ENCODE data around the gene RERE. TPM values are rescaled to one million over a fixed set of nuclear protein-coding genes. Genes with fewer than 3 reads are reported as not detected.
A peak's percentile ranks its signal among the peaks of the same experiment; 100 is the strongest.

Gene RERE
- total and polyA plus RNA-seq, 5 donors = 72.4 to 175 (median 161) TPM

DNA sequence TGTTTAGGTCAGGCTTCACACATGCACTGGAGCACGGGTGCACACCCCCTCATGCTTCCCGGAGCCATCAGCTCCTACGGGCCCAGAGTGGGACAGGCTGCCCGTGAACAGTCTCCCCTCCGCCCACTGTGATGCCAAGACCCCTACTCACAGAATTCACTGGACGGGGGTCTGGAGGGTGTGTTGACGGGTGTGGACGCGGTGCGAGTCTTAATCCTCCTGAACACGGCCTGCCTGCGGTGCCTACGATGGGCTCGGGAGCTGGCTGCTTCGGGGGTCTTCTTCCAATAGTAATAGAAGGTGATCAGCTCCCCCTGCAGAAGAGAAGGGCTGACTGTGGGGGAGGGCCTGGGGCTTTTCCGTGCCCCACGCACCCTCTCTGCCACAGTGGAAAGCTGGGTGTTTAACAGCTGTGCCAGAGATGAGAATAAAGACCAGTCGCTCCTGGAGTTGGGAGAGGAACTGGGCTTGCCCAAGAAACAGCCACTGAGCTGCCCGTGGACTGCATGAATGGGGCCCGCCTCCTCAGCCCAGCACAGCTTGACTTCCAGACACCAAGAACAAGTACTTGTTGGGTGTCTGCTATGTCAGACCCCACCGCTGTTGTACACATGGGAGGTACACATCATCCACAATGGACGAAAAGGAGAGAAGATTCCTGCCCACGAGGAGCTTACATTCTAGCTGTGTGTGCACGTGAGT, 451.6 kb downstream of the RERE start:
- H3K27me3 ChIP-seq (ENCODE audit: control insufficient read depth, insufficient read depth) = no peaks in the 10 kb centered on the region
- no peak overlapping the region for H3K4me3 ChIP-seq (ENCODE audit: low read length)
- H3K9me3 ChIP-seq (ENCODE audit: control insufficient read depth, low read length) = no peaks in the 10 kb centered on the region
- intact Hi-C loops (cut with DNase I) = loop anchor here in 2 of 4 donors (5.0 kb wide), 1 partner anchor 51 kb away; no protein-coding TSS in a partner anchor
- peak overlapping the region; percentile 68 for H3K27ac ChIP-seq (ENCODE audit: low read length)
- peaks cover 39% of the 10 kb centered on the region for H3K4me1 ChIP-seq (ENCODE audit: control insufficient read depth, insufficient read depth, low read length)
- 87% methylated on average over 24 of the region's 24 CpGs for WGBS
- DNase-seq = peak in 2 of 3 donors; percentile 48 to 50
- no peak for ATAC-seq

DNA sequence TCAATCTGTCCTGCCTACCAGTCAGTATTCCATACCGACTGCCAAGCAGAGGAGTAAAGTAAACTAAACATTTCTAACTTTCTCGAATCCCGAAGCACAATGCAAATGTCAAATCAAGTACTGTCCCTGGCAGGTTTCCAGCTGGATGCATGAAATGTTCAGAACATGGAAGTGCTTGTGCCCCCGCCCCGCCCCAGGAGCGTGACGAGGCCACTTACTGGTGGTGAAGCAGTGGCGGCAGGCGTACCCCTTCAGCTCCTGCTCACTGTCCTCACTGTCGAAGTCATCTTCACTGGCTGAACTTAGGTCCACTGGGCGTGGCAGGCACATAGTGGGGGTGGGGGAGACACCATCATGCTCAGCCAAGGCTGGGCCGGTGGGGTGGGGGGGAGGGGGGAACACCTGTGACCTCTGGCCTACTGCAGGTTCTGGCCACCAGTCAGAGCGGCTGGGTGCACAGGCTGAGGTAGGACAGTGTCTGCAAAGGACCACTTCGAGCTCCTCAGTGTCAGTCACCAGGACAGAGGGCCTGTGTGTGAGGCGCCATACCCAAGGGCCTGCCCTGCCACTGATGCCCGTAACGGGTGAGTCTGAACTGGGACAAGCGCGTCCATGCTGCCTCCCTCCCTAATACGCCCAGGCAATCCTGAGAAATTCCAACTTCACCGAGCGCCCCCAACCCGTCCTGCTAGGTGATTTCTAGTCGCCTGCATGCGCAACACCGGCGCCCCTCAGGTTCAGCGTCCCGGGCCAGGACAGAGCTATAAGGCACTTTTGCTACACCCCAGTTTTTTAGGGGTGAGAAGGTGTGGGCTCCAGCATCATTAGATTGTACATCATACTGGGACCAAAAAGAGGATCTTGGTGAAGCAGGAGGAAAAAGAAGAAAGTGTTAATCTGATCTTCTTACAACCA, 452.7 kb downstream of the RERE start:
- 71% methylated on average over 29 of the region's 29 CpGs for WGBS
- H3K27ac ChIP-seq (ENCODE audit: low read length) = peak overlapping the region; percentile 85
- ATAC-seq = peak; percentile 50 to 59
- intact Hi-C loops (cut with DNase I) = loop anchor here in 2 of 4 donors (5.0 kb wide), 1 partner anchor 53 kb away; no protein-coding TSS in a partner anchor
- no peak overlapping the region for H3K4me3 ChIP-seq (ENCODE audit: low read length)
- H3K9me3 ChIP-seq (ENCODE audit: control insufficient read depth, low read length) = no peaks in the 10 kb centered on the region
- peak; percentile 76 to 87 (median 86) for DNase-seq
- H3K27me3 ChIP-seq (ENCODE audit: control insufficient read depth, insufficient read depth) = no peaks in the 10 kb centered on the region
- H3K4me1 ChIP-seq (ENCODE audit: control insufficient read depth, insufficient read depth, low read length) = peaks cover 34% of the 10 kb centered on the region

DNA sequence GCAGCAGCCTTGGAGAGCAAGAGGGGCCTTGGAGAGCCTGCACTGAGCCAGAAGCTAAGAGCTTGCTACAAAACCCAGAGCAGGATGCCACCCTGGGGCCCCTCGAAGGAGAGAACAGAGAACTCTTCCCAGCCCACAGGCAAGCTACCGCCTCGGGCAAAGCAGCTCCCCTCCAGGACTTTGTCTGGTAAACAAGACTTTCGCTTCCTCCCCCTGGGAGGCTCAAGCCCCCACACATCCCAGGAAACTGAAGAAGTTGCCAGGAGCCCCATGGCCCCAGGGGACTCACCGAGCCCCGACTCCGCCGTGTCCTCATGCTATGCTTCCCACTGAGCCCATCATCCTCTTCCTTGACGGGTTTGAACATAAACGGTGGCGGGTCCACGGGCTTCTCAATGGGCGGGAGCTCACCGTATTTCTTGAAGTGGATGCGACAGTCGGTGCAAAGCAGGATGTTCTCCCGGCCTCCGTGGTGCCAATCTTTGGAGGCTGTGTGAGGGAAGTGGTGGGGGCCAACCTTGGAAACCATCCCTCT, 453.6 kb downstream of the RERE start:
- Histone ChIP-seq H3K4me1 (ENCODE audit: control insufficient read depth, insufficient read depth, low read length) (peaks cover 34% of the 10 kb centered on the region), H3K27ac (ENCODE audit: low read length) (peak overlapping the region; percentile 85), H3K4me3 (ENCODE audit: low read length) (no peak overlapping the region), H3K9me3 (ENCODE audit: control insufficient read depth, low read length) (no peaks in the 10 kb centered on the region), H3K27me3 (ENCODE audit: control insufficient read depth, insufficient read depth) (no peaks in the 10 kb centered on the region)
- 51% methylated on average over 18 of the region's 18 CpGs for WGBS
- ATAC-seq (no peak), DNase-seq (peak in 2 of 3 donors; percentile 62 to 64)
- intact Hi-C loops (cut with DNase I) = no loop called here

DNA sequence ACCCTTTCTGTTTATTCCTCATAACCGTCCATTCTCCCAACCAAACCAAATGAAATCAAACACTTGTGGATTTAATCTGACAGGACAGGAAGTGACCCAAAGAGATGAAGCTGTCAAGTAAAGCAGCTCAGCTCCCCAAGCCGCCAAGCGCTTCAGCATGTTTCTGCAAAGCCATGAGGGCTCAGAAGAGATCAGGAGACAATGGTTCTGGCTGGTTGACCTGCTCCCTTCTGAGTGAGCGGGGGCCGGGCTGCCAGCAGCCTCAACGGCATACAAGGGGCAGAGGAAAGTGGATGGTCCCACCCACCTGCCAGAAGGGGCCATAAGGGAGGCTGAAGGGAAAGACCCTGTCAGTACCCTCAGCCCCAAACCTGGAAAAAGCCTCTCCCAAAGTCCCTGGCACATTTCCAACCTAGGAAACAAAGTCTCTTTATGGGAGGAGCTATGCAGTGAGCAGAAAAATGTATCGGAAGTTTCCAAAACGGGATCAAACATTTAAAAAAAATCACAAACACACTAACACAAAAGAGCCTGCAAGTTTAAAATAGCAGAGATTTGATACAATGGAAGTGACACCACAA, 454.2 kb downstream of the RERE start:
- WGBS = 49% methylated on average over 8 of the region's 8 CpGs
- ATAC-seq (peak in 1 of 2 donors; percentile 1), DNase-seq (peak in 2 of 3 donors; percentile 52 to 64)
- intact Hi-C loops (cut with DNase I) = no loop called here
- peak overlapping the region; percentile 82 for H3K27ac ChIP-seq (ENCODE audit: low read length)
- H3K4me1 ChIP-seq (ENCODE audit: control insufficient read depth, insufficient read depth, low read length) = peaks cover 34% of the 10 kb centered on the region
- no peak overlapping the region for H3K4me3 ChIP-seq (ENCODE audit: low read length)
- H3K9me3 ChIP-seq (ENCODE audit: control insufficient read depth, low read length) = no peaks in the 10 kb centered on the region
- H3K27me3 ChIP-seq (ENCODE audit: control insufficient read depth, insufficient read depth) = no peaks in the 10 kb centered on the region

DNA sequence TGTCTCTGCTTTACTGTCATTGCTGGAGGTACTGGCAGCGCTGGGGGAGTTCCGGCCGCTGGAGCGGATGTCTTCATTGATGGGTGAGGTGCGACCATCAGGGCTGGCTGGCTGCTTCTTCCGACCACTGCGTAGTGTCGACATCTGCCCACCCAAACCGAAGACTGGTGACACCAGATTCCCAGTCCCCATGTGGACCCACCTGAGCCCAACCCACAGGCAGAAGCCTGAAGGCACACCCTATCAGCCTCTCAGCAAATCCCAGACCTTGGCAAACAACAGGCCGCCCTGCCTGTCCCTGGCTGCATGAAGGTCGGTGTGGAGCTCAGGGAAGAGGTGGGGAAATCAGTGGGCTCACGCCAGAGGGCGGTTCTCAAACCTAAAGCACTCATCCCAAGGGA, 454.7 kb downstream of the RERE start:
- no peak overlapping the region for H3K4me3 ChIP-seq (ENCODE audit: low read length)
- H3K9me3 ChIP-seq (ENCODE audit: control insufficient read depth, low read length) = no peaks in the 10 kb centered on the region
- peak overlapping the region; percentile 82 for H3K27ac ChIP-seq (ENCODE audit: low read length)
- H3K4me1 ChIP-seq (ENCODE audit: control insufficient read depth, insufficient read depth, low read length) = peaks cover 32% of the 10 kb centered on the region
- ATAC-seq (peak; percentile 4 to 17), DNase-seq (peak; percentile 45 to 76 (median 59))
- H3K27me3 ChIP-seq (ENCODE audit: control insufficient read depth, insufficient read depth) = no peaks in the 10 kb centered on the region
- 87% methylated on average over 13 of the region's 13 CpGs for WGBS
- intact Hi-C loops (cut with DNase I) = no loop called here

DNA sequence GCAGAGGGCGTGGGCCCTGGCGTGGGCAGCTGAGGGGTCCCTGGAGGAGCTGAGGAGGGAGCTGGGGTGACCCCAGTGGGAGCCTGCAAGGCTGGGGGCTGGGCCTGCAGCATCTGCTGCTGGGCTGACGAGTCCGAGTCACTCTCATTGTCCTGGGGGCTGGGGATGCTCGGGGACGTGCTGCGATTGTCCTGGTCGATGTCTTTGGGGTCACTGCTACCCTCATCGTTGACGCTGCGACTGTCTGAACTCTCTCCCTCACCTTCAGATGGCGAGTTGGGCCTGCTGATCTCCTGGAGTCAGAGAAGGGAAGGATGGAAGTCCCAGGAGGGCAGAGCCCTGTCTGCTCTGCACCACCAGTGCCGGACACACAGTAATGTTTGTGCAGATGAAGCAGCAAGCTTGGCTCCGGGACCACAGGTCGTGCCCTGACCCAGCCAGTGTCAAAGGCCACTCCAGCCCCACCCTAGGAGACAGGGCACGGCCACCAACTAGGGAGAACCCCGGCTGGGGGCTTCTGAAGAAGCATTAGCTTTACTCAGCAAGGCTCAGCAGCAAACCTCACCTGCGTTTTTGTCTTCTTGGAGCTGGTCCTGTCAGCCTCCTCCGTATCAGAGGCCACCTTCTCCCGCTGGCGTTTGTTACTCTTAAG, 456.1 kb downstream of the RERE start:
- ATAC-seq = no peak
- peak in 1 of 3 donors; percentile 54 for DNase-seq
- no peaks in the 10 kb centered on the region for H3K9me3 ChIP-seq (ENCODE audit: control insufficient read depth, low read length)

DNA sequence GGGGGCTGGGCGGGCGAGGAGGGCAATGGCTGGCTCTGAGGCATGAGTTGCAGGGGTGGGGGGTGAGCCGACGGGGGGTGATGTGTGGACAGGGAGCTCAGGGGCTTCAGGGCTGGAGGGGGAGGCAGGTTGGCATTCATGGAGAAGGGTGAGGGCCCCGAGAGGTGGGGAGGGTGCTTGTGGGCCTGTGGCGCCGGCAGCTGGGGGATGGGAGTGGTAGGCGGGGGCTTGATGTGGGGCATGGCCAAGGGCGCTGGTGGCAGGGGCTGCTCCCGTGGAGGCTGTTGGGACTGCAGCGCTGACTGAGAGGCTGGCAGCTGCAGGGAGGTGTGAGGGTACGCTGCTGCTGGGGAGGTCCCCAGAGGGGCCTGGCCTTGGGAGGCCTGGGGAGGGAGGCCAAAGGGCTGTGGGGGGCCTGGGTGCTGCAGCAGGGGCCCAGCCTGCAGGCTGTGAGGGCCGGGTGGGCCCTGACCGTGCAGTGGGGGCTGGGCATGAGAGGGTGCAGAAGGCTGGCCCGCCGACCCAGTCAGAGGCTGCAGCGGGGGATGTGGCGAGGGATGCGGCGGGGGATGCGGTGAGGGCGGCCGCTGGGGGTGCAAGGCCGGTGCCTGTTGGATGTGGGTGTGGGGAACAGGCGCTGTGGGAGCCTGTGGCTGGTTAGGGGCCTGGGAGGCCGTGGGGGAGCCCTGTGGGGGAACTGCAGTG, 456.8 kb downstream of the RERE start:
- H3K27ac ChIP-seq (ENCODE audit: low read length) = no peak overlapping the region
- peak in 2 of 3 donors; percentile 57 to 61 for DNase-seq
- peaks cover 19% of the 10 kb centered on the region for H3K4me1 ChIP-seq (ENCODE audit: control insufficient read depth, insufficient read depth, low read length)
- ATAC-seq = no peak
- intact Hi-C loops (cut with DNase I) = no loop called here
- H3K4me3 ChIP-seq (ENCODE audit: low read length) = no peak overlapping the region
- 87% methylated on average over 26 of the region's 26 CpGs for WGBS
- H3K27me3 ChIP-seq (ENCODE audit: control insufficient read depth, insufficient read depth) = no peaks in the 10 kb centered on the region
- H3K9me3 ChIP-seq (ENCODE audit: control insufficient read depth, low read length) = no peaks in the 10 kb centered on the region

More for the DNA sequence above, 456.1 kb downstream of the RERE start:
- no peaks in the 10 kb centered on the region for H3K27me3 ChIP-seq (ENCODE audit: control insufficient read depth, insufficient read depth)
- H3K4me1 ChIP-seq (ENCODE audit: control insufficient read depth, insufficient read depth, low read length) = peaks cover 23% of the 10 kb centered on the region
- no peak overlapping the region for H3K27ac ChIP-seq (ENCODE audit: low read length)
- WGBS = 88% methylated on average over 21 of the region's 21 CpGs
- H3K4me3 ChIP-seq (ENCODE audit: low read length) = no peak overlapping the region
- intact Hi-C loops (cut with DNase I) = no loop called here

DNA sequence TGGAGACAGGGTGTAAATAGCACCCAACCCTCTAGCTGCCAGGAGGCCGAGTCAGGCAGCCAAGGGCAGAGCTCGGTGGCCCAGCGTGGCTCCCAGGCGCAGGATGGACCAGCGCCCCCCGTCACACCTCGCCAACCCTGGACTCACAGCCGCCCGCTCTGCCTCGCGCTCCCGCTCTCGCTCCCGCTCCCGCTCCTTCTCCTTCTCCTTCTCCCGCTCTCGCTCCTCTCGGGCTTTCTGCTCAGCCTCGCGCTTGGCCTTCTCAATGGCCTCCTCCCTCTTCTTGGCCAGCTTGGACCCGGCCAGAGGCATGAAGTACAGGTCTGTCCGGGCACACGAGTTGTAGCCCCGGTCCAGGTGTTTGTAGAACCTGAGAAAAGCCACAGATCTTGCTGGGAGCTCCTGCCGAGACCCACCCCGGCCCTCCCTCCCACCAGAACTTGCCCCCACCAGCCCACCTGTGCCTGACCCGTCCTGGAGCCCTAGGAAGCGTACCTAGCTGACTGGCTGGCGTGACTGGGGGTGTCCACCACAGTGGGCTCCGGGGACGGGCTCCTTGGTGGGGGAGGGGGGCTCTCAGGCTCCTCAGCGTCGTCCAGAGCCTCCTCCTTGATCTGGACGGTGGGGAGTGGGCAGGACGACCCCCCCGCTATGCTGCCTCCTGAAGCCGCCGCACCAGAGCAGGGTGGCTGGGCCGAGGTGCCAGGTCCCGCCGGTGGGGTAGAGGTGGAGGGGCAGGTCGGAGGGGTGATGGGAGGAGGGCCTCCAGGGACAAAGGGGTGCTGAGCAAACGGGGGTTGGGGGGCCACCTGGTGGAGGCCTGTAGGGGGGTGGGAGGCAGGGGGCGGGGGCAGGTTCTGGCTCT, 457.6 kb downstream of the RERE start:
- intact Hi-C loops (cut with DNase I) = no loop called here
- Histone ChIP-seq H3K4me3 (ENCODE audit: low read length) (no peak overlapping the region), H3K9me3 (ENCODE audit: control insufficient read depth, low read length) (no peaks in the 10 kb centered on the region), H3K27me3 (ENCODE audit: control insufficient read depth, insufficient read depth) (no peaks in the 10 kb centered on the region), H3K4me1 (ENCODE audit: control insufficient read depth, insufficient read depth, low read length) (peaks cover 16% of the 10 kb centered on the region), H3K27ac (ENCODE audit: low read length) (no peak overlapping the region)
- ATAC-seq = no peak
- DNase-seq = peak in 2 of 3 donors; percentile 51 to 69
- 93% methylated on average over 44 of the region's 44 CpGs for WGBS

DNA sequence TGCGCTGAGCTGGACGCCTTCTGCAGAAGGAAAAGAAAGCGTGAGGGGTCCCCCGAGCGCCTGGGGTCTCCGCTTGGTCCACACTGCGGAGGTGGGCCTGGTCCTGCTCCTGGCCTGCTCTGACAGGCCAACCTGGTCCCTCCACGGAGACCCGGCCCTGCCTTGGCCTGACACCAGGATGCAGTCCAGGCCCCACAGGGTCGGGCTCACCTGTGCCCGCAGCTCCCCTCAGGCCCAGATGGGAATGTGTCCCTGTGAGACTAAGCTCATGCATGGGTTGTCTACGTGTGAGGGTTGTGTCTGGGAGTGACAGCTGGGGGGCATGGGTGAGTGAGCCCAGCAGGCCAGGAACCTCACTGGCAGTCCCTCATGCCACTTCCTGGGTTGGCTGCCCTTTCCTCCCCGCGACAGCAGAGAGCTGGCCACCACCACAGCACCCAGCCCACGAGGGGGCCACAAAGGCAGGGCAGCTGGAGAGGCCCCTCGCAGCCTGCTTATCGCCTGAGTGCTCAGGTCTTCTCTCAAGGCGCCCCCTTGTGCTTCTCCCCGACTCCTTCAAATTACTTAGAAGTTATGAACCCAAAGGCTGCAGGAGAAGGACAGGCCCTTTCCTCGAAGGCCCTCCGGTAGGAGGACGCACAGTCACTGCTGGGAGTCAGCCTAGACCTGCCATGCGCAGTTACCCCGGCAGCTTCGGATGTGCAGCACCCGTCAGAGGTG, 458.4 kb downstream of the RERE start:
- intact Hi-C loops (cut with DNase I) = no loop called here
- H3K4me3 ChIP-seq (ENCODE audit: low read length) = no peak overlapping the region
- 86% methylated on average over 26 of the region's 26 CpGs for WGBS
- peak in 1 of 3 donors; percentile 63 for DNase-seq
- ATAC-seq = no peak
- no peaks in the 10 kb centered on the region for H3K27me3 ChIP-seq (ENCODE audit: control insufficient read depth, insufficient read depth)
- H3K27ac ChIP-seq (ENCODE audit: low read length) = no peak overlapping the region
- no peaks in the 10 kb centered on the region for H3K9me3 ChIP-seq (ENCODE audit: control insufficient read depth, low read length)
- peaks cover 13% of the 10 kb centered on the region for H3K4me1 ChIP-seq (ENCODE audit: control insufficient read depth, insufficient read depth, low read length)

All from right cardiac atrium (tissue), 5 donors.